HEK293T (cell line): ENCODE results near the gene GID8.

Source experiments
- CTCF ChIA-PET: fragments of 350-600 bp; formaldehyde crosslinking; extraction: SDS; loops from one replicate; lab custom pipeline; 2021; ENCODE audit warnings: antibody characterized with exemption, inconsistent platforms; lab: Yijun Ruan, JAX
- POLR2A ChIA-PET: fragments of 350-600 bp; formaldehyde crosslinking; extraction: SDS; loops from one replicate; lab custom pipeline; 2020; ENCODE audit warnings: antibody characterized with exemption, inconsistent platforms; lab: Yijun Ruan, JAX
- DNase-seq: peaks from one replicate; pipeline ENCODE4 v3.0.0; 2012; ENCODE audit warnings: mixed read lengths; ENCODE audit errors: extremely low spot score
- ARNT ChIP-seq: fragments of 450-650 bp; IDR thresholded peaks from 2 replicates; pipeline ENCODE4 v1.6.1; 2017; ENCODE audit warnings: mild to moderate bottlenecking
- BHLHE40 ChIP-seq: fragments of 450-650 bp; IDR thresholded peaks from 2 replicates; pipeline ENCODE4 v1.6.1; 2016; ENCODE audit warnings: mild to moderate bottlenecking, moderate library complexity, borderline replicate concordance
- CTBP1 ChIP-seq: fragments of 450-650 bp; IDR thresholded peaks from 2 replicates; pipeline ENCODE4 v1.6.1; 2016; ENCODE audit warnings: borderline replicate concordance
- ELF4 ChIP-seq: fragments of 450-650 bp; IDR thresholded peaks from 2 replicates; pipeline ENCODE4 v1.6.1; 2017; ENCODE audit warnings: antibody characterized with exemption
- FOXA1 ChIP-seq: fragments of 450-650 bp; IDR thresholded peaks from 2 replicates; pipeline ENCODE4 v1.6.1; 2016; ENCODE audit warnings: mild to moderate bottlenecking
- FOXK2 ChIP-seq: fragments of 450-650 bp; IDR thresholded peaks from 2 replicates; pipeline ENCODE4 v1.6.1; 2016; ENCODE audit warnings: mild to moderate bottlenecking
- FOXM1 ChIP-seq: fragments of 450-650 bp; IDR thresholded peaks from 2 replicates; pipeline ENCODE4 v1.6.1; 2017; ENCODE audit warnings: mild to moderate bottlenecking, borderline replicate concordance
- HDGF ChIP-seq: fragments of 450-650 bp; IDR thresholded peaks from 2 replicates; pipeline ENCODE4 v1.6.1; 2017; ENCODE audit warnings: antibody characterized with exemption, borderline replicate concordance
- L3MBTL2 ChIP-seq: fragments of 450-650 bp; conservative IDR thresholded peaks from 2 replicates; pipeline ENCODE4 v1.6.1; 2016; ENCODE audit warnings: mild to moderate bottlenecking
- LEF1 ChIP-seq: fragments of 450-650 bp; IDR thresholded peaks from 2 replicates; pipeline ENCODE4 v1.6.1; 2017; ENCODE audit warnings: mild to moderate bottlenecking, borderline replicate concordance
- NFRKB ChIP-seq: fragments of 450-650 bp; IDR thresholded peaks from 2 replicates; pipeline ENCODE4 v1.6.1; 2016; ENCODE audit warnings: mild to moderate bottlenecking, moderate library complexity
- SP1 ChIP-seq: fragments of 450-650 bp; IDR thresholded peaks from 2 replicates; pipeline ENCODE4 v1.6.1; 2017
- SUZ12 ChIP-seq: fragments of 450-650 bp; IDR thresholded peaks from 2 replicates; pipeline ENCODE4 v1.6.1; 2016; ENCODE audit warnings: mild to moderate bottlenecking
- TARDBP ChIP-seq: fragments of 450-650 bp; IDR thresholded peaks from 2 replicates; pipeline ENCODE4 v1.6.1; 2016
- ZNF384 ChIP-seq: fragments of 450-650 bp; IDR thresholded peaks from 2 replicates; pipeline ENCODE4 v1.6.1; 2016
- TF ChIP-seq, protein P1 (sequence below): fragments of 450-650 bp; IDR thresholded peaks from 2 replicates; pipeline ENCODE4 v1.6.1; 2016

GID8 gene

DNA sequence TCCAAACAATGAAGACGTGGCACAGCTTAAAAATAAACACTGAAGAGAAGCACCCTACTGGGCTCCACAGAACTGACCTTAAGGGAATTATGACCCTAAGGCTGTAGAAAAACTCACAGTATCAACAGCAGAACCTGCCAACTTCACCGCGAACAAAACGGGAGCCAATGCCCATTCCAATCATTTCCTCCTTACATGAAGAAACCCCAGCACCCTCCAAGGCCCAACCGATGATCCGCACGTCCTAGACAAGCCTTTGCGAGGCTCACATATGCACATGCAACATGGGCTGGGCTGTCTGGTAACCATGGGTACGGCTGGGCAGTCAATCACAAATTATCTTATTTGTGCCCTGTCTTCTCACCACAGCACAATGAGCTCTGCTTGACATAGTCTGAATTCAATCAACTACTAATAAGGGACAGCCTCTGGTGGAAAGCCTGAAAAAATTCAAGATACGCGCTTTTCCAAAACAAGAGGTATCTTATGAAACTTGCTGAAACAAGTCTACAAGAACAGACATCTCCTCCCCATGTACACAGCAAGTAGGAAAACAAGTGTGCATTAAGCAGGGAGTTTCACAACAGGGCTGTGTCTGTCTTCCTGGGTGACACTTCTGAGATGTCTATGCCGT is 13.4 kb upstream of the GID8 start:
- DNase-seq = no peak
- TF ChIP-seq BHLHE40 (no peak), FOXK2 (no peak), ARNT (no peak), FOXM1 (no peak), L3MBTL2 (no peak)
- TF ChIP-seq, protein P1, sequence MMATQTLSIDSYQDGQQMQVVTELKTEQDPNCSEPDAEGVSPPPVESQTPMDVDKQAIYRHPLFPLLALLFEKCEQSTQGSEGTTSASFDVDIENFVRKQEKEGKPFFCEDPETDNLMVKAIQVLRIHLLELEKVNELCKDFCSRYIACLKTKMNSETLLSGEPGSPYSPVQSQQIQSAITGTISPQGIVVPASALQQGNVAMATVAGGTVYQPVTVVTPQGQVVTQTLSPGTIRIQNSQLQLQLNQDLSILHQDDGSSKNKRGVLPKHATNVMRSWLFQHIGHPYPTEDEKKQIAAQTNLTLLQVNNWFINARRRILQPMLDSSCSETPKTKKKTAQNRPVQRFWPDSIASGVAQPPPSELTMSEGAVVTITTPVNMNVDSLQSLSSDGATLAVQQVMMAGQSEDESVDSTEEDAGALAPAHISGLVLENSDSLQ = peak; percentile 93
- ChIA-PET POLR2A (interaction anchor here (0.9 to 6.5 kb wide), 2 partner anchors 12 to 21 kb away, joined by 3 to 50 read pairs; partner anchors contain the start of gene GID8), CTCF (interaction anchor here (1.0 kb wide), 1 partner anchor 17 kb away, joined by 3 read pairs; no protein-coding TSS in a partner anchor)

DNA sequence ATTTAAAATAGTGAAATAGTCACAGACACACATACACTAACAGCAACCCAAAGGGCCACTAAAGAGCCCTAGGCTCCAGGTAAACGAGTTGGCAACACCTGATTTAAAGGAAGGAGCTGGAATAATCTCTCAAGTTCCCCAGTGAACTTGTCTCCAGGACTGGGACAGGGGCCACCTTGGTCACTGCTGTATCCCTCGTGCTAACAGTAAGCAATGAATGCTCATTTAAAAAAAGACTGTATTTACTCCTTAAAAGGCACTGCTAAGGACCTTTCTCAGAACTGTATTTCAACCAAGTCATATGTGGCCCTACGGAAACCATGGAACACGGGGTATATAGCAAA is 12.9 kb upstream of the GID8 start:
- TF ChIP-seq LEF1 (no peak), ARNT (no peak), L3MBTL2 (no peak), FOXA1 (no peak), CTBP1 (no peak), NFRKB (no peak), FOXK2 (no peak)
- TF ChIP-seq, protein P1 = no peak
- ChIA-PET CTCF (interaction anchor here (1.0 kb wide), 1 partner anchor 17 kb away, joined by 3 read pairs; no protein-coding TSS in a partner anchor), POLR2A (interaction anchor here (0.9 to 6.5 kb wide), 2 partner anchors 12 to 21 kb away, joined by 3 to 50 read pairs; partner anchors contain the start of gene GID8)
- DNase-seq = no peak

DNA sequence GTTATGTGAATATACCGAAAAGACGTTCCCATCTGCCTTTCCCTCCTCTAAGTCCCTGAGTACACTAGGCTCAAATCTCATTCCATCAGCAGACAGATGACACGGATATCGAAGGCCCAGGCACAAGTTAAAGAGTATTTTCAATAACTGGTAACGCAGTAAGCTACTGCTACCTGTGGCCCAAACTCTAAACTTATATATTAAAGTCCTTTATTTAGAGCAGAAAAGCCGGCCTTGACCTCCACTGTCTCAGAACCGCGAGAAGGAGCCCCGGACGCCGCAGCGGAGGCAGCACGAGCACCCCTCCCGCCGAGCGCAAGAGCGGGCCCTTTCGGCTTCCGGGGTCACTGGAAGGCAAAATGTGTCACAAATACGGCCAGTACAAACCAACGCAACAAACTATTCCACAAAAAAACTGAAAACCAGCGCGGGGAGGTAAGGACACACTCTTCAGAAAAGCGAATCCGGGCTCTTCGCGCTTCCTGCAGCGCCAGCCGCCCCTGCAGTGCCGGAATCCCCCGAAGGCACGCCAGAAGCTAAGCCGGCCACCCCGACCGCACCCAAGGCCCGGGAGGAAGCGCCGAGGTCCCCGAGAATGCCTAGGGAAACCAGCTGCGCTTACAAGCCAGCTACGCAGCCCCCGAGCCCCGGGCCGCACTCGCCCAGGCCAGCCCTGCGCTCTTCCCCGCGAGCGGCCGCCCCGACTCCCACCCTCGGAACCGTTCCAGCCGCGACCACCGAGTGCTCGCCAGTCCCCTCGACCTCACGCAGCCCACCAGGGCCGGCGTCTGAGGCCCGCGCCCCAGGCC is 12.3 kb upstream of the GID8 start:
- POLR2A ChIA-PET = interaction anchor here (6.5 kb wide), 1 partner anchor 11 kb away, joined by 50 read pairs; the partner anchor contains the start of gene GID8

DNA sequence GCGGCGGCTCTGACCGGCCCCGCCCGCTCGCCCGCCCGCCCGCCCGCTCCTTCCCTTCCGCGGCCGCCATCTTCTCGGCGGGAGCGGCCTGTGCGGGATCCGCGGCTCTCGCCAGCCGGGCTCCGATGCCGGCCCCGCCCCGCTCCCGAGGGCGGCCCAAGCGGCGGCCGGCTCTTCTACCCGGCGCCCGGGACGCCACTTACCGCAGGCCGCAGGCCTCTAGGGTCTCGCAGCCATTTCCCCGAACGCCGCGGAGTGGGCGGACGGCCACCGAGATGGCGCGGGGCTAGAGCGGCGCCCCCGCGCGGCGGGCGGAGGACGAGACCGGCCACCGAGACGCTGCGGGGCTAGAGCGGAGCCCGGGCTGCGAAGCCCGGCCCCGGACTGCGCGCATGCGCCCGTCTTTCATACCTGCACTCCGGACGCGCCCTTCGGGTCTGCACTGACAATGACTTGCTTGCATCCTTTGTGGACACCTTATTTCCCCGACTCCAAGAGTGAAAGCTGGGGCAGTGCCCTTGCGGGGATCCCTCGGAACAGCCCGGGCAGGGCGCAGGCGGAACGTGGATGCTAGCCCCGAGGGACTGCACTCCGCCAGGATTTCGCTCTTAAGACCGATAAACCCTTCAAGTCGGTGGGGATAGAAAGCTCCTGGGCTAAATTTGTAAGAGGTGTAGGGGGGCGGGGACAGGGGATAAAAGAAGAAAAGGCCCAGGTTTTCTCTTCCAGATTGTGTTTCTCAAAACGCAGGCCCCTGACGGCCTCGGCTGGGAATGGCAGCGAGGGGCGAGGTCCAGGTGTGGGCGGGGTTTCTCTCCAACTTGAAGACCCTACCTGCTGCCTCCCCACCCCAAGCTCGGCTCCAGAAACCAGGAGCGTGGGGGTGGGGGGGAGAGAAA is 11.5 kb upstream of the GID8 start, which contains the start of gene DIDO1:
TSS of gene DIDO1 (minus strand) at position 277 of the 899 bp plus-strand sequence.
- TF ChIP-seq SP1 (no peak), ARNT (0 out of 2 replicates have a peak, but pooled peaks have one; percentile 9)
- ChIA-PET CTCF (interaction anchor here (0.6 to 2.2 kb wide), 4 partner anchors 8 to 46 kb away, joined by 3 to 8 read pairs (median 4); no protein-coding TSS in a partner anchor), POLR2A (interaction anchor here (1.0 to 6.5 kb wide), 3 partner anchors 10 to 67 kb away, joined by 3 to 50 read pairs (median 3); partner anchors contain the start of genes GID8 and TCFL5)
- peak; percentile 95 for DNase-seq

More for the DNA sequence above, 12.3 kb upstream of the GID8 start:
- TF ChIP-seq L3MBTL2 (no peak), SUZ12 (no peak), BHLHE40 (no peak), ARNT (no peak), TARDBP (no peak), ELF4 (no peak), ZNF384 (no peak), FOXM1 (no peak), SP1 (no peak), HDGF (no peak), CTBP1 (no peak), FOXA1 (no peak), FOXK2 (no peak), LEF1 (no peak), NFRKB (no peak)
- TF ChIP-seq, protein P1 = no peak
- DNase-seq = no peak
- CTCF ChIA-PET = interaction anchor here (1.0 kb wide), 1 partner anchor 18 kb away, joined by 3 read pairs; no protein-coding TSS in a partner anchor

DNA sequence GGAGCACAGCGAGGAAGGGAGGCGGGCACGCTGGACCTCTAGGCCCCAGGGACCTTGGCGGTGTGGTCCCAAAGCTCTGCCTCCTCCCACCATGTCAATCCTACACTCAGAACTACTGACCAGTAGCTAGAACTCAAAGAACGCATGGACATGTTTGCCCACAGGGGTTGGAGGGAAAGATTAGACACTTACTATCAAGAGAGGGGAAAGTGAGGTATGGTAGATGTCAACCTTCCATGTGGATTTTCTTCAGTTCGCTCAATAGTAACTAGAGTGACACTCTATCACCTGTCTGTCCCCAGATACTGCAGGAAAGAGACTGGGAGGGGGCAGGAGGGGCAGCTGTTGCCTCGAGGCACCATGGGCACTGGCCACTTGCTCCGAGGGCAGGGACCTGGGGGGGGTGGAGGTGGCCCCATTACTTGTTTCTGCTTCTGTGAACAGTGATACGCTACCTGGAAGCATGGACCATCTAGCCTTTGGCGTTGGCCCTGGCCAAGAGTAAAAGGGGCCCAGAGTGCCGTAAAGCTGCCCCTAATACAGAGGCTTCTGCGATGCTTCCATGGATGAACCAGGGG is 10.7 kb upstream of the GID8 start:
- DNase-seq = no peak
- ChIA-PET POLR2A (interaction anchor here (1.0 to 6.5 kb wide), 3 partner anchors 9 to 67 kb away, joined by 3 to 50 read pairs (median 3); partner anchors contain the start of genes GID8 and TCFL5), CTCF (interaction anchor here (0.6 to 2.2 kb wide), 4 partner anchors 9 to 45 kb away, joined by 3 to 8 read pairs (median 4); no protein-coding TSS in a partner anchor)
- no peak for TF ChIP-seq ARNT
- no peak for TF ChIP-seq CTBP1
- TF ChIP-seq FOXK2 = no peak
